ENCODE data around the gene TRANK1.
A peak's percentile ranks its signal among the peaks of the same experiment; 100 is the strongest.

Gene TRANK1

DNA sequence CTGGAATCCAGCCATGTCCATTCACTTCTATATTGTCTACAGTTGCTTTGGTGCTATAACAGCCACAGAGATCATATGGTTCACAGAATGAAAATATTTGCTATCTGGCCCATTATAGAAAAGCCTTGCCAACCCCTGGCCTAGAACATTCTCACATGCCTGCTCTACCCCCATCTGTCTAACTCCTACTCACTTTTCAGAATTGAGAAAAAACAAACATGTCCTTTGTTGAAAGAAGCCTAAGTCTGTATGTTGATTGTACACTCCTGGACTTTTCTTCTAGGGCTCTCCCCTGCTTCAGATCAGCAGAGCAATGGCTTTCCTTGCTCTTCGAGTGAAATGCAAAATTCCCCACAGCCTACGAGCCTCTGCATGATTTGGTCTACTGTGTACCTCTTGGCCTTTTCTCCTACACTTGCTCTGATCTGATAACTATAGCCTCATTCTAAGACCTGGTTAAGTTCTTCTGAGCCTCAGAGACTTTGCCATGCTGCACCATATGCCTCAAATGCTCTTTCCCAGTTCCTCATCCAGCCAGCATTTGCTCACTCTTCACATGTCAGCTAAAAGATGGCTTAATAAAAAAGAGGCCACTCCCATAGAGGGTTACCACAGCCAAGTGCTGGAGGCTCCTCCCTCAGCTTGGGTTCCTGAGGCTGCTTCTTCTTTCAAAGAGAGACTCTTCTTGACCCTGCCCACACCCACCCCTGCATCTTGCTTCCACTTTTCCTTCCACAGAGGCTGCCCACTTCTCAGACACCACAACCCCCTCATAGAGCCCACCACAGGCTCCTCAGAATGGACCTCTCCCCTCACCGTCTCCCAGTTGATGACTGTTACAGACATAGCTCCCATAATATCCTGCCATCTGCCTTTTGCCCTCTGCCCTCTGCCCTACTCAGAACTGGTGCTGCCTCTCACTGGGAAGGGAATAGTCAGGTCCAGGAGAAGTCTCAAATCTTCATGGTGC lies 157.6 kb downstream of the TRANK1 start:
- no peak for DNase-seq

DNA sequence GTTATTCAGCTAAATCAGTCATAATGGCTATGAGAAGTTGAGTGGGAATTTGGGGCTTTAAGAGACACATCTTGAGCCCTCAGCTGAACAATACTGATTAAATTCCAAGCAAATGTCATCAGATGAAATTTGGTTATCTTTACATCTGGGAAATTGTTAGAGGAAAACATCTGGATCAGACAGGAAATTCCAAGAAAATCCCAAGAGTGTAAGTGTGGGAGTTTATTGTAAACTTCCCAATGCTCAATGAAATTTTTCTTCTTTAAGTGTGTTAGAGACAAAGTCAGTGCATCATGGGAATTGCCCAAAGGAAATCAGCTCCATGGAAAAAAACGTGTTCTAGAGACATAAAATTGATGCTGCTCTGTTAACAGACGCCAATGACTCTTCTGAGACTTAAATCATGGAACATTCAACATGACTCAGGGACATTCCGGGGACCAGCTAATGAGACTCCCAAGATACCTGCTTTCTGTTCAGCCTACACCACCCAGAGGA lies 160.7 kb downstream of the TRANK1 start:
- peak; percentile 55 for DNase-seq

DNA sequence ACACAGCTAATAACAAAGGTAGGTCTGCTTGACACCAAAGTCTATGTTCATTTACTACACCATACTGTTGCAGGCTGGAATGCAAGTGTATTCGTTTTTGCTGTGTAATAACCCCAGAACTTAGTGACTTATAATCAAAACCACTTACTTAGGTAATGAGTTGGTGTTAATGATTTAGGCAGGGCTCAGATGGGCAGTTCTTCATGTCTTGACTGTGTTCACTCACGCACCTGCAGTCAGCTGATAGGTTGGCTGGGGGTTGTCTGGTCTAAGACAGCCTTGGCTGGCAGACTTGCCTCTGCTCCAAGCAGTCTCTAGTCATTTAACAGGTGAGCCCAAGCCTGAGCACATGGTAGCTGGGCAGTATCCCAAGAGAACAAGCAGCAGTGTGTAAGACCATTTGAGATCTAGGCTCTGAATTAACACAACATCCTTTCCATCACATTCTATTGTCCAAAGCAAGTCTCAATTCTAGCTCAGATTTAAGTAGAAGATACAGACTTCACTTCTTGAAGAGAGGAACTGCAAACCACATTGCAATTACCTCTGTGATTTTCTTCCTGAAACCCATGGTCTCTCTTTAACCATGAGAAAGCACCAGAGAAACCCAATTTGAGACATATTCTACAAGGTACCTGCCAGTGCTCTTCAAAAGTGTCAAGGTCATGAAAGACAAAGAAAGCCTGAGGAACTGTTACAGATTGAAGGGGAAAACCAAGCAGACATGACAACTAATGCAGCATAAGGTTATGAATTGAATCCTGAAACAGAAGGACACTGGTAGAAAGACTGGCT lies 167.2 kb downstream of the TRANK1 start:
- DNase-seq, result no peak
